BE2C (cell line): Measurements from ENCODE around the gene MACROD1.

Experiments used
- DNase-seq: peaks from one replicate; pipeline ENCODE4 v3.0.0-alpha.2; 2020
- H3K27me3 ChIP-seq: fragments of 250-450 bp; sonication (Bioruptor Pico); 2 replicates; pipeline ENCODE4 v1.5.1; 2020; ENCODE audit warnings: mild to moderate bottlenecking
- H3K36me3 ChIP-seq: fragments of 250-450 bp; sonication (Bioruptor Pico); 2 replicates; pipeline ENCODE4 v1.5.1; 2020; ENCODE audit warnings: mild to moderate bottlenecking
- H3K4me1 ChIP-seq: fragments of 250-450 bp; sonication (Bioruptor Pico); 2 replicates; pipeline ENCODE4 v1.5.1; 2020
- H3K4me3 ChIP-seq: 2 replicates; pipeline ENCODE4 v1.5.1; 2011; ENCODE audit warnings: low read depth, low read length
- H3K9me3 ChIP-seq: fragments of 250-450 bp; sonication (Bioruptor Pico); 2 replicates; pipeline ENCODE4 v1.5.1; 2020
- TF ChIP-seq, protein P1 (sequence below): IDR thresholded peaks from 2 replicates; pipeline ENCODE4 v1.5.1; 2012; ENCODE audit warnings: mild to moderate bottlenecking, low read depth, low read length

The MACROD1 gene

DNA sequence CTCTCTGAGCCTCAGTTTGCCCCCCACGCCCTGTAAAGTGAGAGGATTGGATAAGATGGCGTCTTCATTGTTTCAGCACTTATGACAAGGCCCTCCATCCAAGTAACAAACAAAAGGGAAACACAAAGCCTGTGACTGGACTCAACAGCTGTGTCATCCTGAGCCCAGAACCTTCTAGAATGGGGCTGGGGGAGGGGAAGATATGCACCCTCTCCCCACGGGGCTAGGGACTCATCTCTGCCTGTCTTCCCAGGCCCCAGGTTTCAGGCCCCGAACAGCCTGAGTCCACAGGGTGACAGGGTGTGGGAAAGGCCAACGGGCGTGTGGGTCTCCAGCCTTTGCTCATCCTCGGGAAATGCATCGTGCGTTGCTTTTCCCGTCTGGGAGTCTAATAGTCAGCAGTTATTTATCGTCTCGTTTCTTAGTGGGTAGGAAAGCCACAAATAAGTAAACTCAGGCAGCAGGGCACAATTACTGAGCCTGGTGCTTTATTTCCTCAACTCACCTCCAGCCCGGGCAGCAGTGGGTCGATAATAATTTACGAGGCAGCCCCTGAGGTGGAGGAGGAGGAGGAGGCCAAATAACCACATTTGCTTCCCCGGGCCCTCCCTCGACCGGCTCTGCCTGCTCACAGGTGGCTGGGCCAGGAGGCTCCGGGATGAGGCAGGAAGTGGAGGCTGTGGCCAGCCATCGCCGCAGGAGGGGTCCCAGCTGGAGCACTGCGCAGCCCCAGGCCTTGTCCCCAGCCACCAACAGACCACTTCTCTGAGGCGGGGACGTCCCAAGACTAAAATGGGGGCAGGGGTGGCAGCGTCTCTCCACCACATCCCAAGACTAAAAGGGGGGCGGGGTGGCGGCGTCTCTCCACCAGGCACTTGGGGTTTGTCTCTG lies 75.8 kb downstream of the MACROD1 start:
- Histone ChIP-seq H3K4me1 (peaks cover 15% of the 10 kb centered on the region), H3K9me3 (no peaks in the 10 kb centered on the region), H3K36me3 (no peaks in the 10 kb centered on the region), H3K27me3 (no peaks in the 10 kb centered on the region), H3K4me3 (no peak overlapping the region)
- TF ChIP-seq, protein P1, sequence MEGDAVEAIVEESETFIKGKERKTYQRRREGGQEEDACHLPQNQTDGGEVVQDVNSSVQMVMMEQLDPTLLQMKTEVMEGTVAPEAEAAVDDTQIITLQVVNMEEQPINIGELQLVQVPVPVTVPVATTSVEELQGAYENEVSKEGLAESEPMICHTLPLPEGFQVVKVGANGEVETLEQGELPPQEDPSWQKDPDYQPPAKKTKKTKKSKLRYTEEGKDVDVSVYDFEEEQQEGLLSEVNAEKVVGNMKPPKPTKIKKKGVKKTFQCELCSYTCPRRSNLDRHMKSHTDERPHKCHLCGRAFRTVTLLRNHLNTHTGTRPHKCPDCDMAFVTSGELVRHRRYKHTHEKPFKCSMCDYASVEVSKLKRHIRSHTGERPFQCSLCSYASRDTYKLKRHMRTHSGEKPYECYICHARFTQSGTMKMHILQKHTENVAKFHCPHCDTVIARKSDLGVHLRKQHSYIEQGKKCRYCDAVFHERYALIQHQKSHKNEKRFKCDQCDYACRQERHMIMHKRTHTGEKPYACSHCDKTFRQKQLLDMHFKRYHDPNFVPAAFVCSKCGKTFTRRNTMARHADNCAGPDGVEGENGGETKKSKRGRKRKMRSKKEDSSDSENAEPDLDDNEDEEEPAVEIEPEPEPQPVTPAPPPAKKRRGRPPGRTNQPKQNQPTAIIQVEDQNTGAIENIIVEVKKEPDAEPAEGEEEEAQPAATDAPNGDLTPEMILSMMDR: no peak
- DNase-seq: no peak

DNA sequence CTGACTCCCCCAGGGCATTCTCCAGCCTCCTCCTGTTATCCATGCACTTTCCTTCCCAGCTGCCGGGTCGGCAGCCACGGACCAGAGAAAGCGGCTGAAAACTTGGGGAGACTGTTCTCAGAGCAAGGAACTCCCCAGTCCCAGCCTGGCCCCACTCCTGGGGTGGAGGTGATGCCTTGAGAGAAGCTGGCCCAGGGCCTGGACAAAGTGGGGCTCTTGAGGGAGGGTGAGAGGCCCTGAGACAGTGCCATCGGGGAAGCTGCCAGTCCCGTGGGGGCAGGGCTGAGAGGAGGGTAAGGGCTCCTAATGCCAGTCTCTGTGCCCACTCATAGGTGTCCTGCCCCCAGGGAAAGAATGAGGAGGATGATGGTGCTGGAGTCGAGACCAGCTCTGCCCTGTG lies 76.4 kb downstream of the MACROD1 start:
- H3K36me3 ChIP-seq: no peaks in the 10 kb centered on the region
- DNase-seq: no peak
- no peaks in the 10 kb centered on the region for H3K9me3 ChIP-seq
- TF ChIP-seq, protein P1: no peak
- H3K27me3 ChIP-seq: no peaks in the 10 kb centered on the region
- peaks cover 21% of the 10 kb centered on the region for H3K4me1 ChIP-seq
- H3K4me3 ChIP-seq: no peak overlapping the region

DNA sequence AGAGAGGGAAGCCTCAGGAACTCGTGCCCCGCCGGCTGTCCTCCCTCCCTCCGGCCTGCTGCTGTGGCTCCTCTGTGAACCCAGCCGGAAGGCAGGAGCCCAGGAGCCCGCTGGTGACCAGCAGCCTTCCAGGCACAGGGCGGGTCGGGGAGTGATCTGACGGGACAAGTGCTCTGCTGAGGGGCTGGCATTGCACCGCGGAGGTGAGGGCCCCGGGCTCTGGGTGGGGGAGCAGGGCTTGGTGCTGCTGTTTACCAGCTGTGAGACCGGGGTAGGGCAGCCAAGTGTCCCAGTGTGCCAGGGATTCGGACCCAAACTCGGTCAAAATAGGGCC lies 76.9 kb downstream of the MACROD1 start:
- TF ChIP-seq, protein P1: no peak
- Histone ChIP-seq H3K36me3 (no peaks in the 10 kb centered on the region), H3K4me1 (peaks cover 26% of the 10 kb centered on the region), H3K4me3 (no peak overlapping the region), H3K27me3 (no peaks in the 10 kb centered on the region), H3K9me3 (no peaks in the 10 kb centered on the region)
- DNase-seq: no peak

DNA sequence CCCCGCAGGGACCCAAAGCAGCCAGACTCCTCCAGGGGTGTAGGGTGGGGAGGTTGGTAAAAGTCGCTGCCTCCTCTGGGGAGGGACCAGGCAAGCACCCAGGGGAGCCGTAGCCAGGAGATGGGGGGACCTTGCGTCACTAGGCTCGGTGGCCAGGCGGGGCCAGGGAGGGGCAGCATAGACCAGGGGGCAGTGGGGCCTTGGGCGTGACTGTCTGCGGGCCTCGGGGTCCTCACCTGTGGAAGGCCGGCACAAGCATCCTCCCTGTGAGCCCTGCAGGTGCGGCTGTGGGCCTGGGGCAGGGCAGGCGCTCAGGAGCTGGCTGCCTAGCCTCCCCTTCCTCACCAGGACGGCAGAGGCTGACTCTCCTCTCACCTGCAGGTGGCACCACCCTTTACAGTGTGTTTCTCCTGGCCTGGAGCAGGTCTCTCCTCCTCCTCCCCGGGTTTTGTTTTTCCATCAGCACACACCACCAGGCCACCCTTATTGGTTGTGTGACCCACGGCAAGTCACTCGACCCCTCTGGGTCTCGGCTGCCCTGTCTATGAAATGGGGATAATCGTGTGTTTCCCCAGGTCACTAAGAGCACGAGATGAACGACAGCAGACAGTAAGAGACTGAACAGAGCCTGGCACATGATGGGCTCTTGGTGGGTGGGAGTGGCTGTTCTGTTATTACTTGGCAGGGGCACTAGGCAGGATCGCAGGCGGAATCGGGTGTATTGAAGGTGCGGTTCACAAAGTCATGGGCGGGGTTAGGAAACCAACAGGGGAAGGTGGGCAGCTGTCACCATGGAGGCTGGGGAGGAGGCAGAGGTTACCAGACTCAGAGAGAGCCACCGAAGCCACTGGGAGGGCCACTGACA lies 77.5 kb downstream of the MACROD1 start:
- TF ChIP-seq, protein P1: peak; percentile 37
- DNase-seq: no peak
- Histone ChIP-seq H3K27me3 (no peaks in the 10 kb centered on the region), H3K4me3 (no peak overlapping the region), H3K9me3 (no peaks in the 10 kb centered on the region), H3K4me1 (peaks cover 31% of the 10 kb centered on the region), H3K36me3 (no peaks in the 10 kb centered on the region)

DNA sequence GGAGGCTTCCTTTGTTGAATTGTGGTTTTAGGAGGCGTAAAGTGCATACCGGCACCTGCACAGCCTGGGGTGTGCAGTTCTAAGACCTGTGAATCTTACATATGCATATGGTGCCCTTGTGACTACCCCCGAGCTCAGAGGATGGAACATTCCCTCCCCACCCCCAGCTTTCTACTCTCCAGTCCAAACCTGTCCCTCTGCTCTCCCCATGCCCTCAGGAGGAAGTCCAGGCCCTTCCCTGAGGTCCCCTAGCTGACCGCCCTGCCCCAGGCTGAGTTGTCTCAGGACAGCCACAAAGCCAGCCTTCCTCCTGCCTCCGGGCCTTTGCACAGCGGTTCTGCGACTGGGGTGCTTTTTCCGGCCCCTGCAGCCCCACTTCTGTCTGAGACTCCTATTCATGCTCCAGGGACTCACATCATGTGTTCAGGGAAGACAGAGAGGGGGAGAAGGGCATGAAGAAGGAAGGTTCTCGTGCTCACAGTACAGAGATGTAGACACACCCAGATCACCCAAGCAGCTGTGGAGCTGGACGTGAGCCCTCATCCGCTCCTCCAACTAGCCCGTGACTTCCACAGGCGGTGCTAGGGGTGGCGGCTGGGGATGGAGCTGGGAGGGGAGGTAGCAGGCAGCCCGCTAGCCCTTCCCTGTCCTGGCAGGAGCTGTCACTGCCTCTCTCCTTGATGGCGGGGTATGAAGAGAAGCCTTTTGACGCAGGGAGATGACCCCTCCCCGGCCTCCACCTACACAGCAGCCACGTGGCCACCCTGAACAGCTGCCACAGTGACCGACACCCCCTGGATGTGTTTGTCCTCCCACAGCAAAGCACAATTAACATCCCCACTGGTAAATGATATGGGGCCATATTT lies 79.4 kb downstream of the MACROD1 start:
- TF ChIP-seq, protein P1: no peak
- Histone ChIP-seq H3K9me3 (no peaks in the 10 kb centered on the region), H3K27me3 (no peaks in the 10 kb centered on the region), H3K36me3 (no peaks in the 10 kb centered on the region), H3K4me3 (no peak overlapping the region), H3K4me1 (peaks cover 31% of the 10 kb centered on the region)
- DNase-seq: peak; percentile 59
